Fibroblast of skin of scalp (primary cell): ENCODE measurements around the gene PLGRKT.
"Not testable (repeated sequence)": the region's sequence is repeated elsewhere in the genome, so short reads cannot be mapped to it uniquely, and the experiment has no call there.

Experiments
- DNase-seq: peaks from one replicate; pipeline ENCODE4 v3.0.0-alpha.2; 2013

PLGRKT gene

DNA sequence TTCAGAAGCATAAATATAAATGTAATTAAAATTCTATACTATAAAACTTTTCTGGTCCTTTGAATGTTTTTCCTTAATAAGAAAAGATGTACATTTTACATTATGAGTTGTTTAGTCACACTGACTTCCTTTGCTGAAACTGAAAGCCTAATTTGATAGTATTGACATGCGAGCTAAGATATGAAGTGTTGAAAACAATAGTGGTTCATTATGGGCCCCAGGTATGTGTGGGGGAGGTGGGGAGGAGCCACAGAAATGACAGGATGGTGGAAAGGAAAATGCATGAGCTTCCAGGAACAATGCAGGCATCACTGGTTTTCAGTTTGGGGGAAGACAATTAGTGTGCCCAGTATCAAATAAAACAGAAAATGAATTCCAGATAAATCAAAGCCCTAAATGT lies 62.6 kb downstream of the PLGRKT start:
- DNase-seq = no peak

DNA sequence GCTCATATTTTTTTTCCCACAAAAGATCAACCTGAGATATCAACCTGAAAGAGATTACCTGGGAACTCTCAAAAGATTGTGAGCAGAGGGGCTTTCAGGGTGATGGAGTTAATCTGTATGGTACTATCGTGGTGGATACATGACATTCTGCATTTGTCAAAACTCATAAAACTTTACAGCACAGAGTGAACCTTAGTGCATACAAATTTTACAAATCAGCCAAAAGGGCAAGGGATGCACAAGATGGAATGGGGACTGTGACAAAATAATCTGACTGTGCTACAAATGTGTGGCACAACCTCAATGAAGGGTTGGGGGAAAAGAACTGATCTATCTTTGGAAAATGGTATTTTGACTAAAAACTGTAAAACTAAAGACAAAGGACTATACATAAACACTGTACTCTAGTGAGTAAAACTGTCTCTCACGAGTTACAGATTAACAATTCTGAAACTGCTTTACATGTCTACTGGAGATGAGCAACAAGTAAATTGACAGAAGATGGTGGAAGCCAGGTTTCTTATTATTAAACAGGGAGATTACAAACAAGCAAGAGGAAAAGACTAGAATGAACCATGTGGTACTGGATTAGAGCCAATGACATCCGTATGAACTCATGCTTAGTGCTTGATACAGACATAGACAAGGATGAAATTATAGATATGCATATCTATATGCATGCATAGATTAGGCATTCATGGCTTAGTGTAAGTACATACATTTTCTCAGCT lies 73.3 kb downstream of the PLGRKT start:
- peak; percentile 3 for DNase-seq

DNA sequence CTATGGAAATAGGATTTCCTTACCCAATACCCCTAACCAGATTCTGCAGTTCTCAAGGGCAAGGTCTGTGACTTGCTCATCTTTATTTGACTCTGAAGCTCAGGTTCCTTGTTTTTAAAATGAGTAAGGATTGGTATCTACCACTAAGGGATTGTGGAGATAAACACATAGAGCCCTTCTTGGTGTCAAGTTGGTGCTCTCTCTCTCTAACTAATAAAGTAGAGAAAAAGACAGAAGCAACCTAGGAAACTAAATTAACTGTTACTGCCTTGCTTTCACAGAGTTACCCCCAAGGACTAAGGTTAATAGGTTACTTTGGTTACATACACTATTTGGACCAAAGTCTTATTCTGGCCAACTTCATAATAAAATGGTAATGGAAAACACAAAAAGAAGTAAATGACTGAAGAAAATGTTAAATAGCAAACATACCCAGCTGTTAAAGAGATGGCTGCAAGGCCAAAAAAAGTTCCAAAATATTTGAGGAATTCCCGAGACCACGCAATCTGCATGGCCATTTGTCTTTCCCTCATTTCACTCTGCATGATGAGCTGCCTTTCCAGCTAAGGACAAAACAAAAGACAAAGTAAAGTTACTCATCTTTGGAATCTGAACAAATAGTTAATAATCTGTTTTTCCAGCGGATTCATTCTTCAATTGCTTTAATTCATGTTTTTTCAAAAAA lies 76.3 kb downstream of the PLGRKT start:
- DNase-seq = peak; percentile 29

DNA sequence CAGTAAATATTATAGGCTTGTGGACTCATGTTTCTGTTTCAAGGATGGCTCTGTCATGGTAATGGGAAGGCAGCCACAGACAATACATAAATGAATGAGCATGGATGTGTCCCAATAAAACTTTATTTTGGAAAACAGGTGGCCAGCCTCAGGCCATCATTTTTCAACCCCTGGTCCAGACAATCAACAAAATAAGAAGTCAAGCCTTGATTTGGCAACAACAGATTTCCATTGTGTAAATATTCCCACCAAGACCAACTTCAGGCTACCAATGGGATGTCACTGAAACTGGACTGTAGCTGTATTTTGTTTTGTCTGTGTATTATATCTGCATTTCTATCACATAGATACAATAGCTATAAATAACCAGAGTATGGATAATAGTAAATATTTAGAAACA lies 77.4 kb downstream of the PLGRKT start:
- no peak for DNase-seq

DNA sequence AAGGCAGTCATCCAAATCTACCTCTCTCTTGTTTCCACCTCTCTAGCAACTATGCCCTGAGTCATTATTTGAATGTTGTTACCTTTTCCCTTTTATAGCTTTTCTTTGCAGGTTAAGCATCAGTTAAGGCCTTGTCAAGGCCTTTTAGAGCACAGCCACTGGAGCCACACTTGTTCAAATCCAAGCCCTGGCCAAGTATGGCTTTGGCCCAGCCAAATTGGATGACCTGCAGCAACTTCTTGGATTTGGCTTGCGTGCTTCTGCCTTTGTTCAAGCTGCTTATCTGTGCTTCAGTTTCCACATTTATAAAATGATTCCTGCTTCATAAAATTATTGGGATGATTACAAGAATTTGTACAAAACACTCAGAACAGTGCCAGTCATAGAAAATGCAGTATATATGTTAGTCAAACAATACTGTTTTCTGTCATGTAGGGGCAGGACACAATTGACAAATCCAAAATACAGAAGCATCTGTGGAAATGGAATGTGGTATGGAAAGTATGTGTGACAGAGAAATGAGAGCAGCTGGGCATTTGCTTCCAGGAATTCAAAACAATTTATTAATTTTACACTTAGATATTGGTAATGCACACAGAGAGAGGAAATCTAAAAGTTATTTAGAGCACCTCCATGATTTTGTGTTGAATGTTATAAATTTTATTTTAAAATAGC lies 80.2 kb downstream of the PLGRKT start:
- DNase-seq = peak; percentile 8

DNA sequence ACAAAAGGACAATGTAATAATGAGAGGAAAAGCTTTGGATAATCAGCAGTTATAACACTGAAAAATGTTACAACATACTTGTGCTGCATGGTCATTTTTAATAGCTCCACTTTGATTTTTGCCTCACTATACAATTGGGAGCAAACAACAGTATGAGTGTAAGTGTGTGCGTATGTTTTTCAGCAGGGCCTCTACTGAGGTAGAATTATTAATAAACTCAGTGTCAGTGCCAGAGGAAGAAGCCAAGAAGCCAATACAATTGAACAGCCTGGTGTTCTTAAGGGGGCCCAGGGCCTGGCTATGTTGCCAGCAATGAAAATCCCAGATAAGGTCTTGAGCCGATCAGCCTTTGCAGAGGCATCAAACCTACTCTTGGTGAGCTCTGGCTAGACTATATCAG lies 81.9 kb downstream of the PLGRKT start:
- DNase-seq = no peak

DNA sequence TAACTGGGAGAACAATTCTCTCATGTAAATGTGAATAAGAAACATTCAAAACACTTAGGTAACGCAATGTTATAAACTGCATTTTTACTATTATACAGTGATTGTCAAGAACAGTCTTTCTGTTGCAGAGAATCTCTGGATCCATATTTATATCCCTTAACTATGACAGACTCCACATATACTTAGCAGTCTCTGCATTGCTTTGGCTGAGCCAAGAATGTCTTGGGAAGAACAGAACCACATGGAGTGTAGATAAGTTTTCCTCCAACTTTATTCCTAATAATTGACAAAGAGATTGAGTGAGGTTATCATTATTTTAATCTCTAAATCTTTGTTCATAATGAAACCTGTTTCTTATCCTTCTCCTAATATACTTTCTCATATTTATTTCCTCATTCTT lies 82.5 kb downstream of the PLGRKT start:
- no peak for DNase-seq

DNA sequence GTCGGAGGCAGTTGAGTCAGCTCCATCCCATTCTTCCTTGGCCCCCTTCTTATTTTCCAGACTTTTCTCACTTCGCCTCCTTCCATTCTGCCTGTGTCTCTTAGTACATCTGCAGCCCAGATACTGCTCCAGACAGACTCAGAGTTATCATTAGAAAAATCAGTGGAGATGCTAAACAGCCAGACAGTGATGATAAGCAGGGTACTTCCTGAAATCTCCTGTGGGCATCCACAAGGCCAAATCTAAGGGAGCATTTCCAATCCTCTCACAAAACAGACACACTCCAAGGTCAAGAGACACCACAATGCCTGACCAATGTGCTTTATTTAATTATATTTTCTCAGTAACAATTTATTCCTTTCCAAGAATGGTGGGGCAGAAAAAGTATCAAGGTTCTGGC lies 83.5 kb downstream of the PLGRKT start:
- DNase-seq = no peak

DNA sequence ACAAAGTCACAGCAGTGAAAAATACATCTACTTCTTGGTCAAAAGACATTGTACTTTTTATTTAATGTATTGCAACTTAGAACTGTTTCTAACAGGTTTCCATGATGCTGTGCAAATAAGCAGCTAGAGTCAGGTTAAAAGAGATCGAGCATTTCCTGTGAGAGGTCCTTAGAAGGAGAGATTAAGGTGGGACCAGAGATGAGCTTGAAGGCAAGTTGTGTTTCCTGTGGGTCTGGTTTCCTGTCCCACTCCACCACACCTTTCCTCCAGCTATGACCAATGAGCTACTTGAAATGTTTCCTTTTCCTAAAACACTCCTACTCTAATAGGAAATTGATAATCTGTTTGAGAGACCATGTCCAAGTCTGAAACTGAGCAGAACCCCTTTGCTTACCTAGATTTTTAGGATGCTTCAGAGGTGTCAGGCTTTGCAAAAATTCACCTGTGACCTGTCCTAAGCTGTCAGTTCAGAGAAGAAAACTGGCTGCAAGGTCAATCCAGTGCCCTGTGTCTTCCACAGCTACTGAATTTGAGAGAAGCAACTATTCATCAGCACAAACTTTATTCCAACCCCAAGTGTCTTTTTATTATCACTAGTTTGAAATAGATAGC lies 85.0 kb downstream of the PLGRKT start:
- no peak for DNase-seq

DNA sequence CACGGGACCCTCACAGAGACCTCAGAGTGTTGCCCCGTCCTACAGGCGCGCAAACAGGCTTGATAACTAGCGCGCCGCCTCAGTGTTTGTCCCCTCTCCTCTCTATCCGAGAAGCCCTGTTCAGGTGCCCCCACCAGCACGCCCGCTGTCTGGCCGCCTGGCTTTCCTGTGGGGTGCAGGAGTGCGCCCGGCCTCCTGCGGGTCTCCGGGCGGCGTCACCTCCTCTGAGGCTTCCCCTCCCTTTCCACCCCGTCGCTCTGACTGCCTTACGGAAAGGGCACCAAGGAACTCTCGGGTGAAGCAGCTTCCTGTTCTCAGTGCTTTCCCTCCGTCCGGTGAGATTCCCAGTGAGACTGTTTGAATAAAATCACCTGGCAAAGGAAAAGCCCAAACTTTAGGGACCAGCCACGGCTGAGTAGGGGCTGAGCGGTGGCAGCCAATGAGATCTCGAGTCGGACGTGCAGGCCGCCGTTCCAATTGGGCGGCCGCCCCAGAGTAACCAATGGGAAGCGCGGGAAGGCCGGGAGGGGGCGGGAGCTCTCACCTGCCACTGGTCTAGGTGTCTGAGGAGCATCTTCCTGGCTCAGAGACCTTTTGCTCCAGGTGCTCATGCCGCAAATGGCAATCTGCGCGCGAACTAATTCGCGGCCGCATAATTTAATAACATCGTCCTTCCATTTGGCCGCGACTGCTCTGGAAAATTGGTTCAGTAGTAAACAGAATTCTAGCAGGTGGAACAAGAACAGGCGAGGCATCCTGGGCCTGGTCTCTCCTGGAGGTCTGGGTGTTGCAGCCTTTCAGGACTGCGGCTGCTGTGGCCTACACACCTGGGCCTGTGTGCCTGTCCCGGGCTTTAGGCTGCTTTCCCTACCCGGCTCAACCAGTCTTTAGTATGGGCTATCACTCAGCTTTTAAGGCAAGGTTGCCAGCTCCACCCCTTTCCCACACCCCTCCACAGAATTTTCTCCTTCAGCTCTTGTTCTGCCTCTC lies 98.4 kb downstream of the PLGRKT start, which contains the start of gene RLN1:
Gene RLN1, minus strand, starts transcription at position 885 of the 990 bp plus-strand sequence. Its CDS starts 130 bp downstream, at position 755.
- DNase-seq = not testable (repeated sequence)

DNA sequence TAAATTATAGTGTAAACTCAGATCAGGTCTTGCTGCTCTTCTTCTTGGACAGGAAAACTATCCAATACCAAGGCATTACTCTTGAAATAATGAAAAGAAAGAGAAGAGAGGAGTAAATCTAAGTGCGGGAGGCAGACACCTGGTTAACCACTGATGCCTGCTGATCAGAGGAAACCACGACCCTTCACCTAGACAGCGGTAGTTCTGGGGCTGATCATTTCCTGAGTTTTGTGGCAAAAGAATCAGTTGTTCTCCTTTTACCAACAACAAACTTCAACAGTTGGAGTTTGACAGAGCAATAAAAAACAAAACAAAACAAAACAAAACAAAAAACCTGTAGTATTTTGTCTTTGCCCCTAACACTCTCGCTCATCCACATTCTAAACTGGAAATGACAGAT lies 101.0 kb downstream of the PLGRKT start:
- no peak for DNase-seq

DNA sequence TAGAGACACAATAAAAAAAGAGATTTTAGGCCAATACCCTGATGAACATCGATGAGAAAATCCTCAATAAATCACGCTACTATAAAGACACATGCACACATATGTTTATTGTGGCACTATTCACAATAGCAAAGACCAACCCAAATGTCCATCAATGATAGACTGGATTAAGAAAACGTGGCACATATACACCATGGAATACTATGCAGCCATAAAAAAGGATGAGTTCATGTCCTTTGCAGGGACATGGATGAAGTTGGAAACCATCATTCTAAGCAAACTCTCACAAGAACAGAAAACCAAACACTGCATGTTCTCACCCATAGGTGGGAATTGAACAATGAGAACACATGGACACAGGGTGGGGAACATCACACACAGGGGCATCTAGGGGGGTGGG lies 106.4 kb downstream of the PLGRKT start:
- not testable (repeated sequence) for DNase-seq

DNA sequence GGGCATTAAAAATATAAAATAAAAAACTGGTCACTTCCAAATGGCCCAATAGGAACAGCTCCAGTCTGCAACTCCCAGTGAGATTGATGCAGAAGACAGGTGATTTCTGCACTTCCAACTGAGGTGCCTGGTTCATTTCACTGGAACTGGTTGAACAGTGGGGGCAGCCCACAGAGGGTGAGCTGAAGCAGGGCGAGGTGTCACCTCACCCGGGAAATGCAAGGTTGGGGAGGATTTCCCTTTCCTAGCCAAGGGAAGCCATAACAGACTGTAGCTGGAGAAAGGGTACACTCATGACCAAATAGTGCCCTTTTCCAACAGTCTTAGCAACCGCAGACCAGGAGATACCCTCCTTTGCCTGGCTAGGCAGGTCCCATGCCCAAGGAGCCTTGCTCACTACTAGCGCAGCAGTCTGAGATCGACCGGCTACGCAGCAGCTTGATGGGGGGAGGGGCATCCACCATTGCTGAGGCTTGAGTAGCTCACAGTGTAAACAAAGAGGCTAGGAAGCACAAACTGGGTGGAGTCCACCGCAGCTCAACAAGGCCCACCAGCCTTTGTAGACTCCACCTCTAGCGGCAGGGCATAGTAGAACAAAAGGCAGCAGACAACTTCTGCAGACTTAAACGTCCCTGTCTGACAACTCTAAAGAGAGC lies 110.7 kb downstream of the PLGRKT start:
- no peak for DNase-seq

DNA sequence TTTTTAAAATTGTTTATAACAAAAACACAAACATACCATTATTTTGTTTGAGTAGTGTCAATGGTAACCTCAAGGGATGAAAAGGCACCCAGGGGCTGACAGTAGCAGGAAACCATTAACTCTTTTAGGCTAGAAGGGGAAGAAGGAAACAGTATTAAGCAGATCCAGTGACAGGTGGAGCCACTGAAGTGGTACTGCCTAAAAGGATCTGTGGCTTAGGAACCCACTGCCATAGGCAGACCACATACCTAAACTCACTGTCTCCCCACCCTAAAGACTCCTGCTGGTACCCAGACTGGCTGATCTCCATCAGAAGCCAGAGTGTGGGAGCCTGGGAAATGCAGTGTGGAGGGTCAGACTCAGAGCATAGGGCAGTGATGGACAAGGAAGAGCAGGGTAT lies 111.5 kb downstream of the PLGRKT start:
- DNase-seq = no peak

DNA sequence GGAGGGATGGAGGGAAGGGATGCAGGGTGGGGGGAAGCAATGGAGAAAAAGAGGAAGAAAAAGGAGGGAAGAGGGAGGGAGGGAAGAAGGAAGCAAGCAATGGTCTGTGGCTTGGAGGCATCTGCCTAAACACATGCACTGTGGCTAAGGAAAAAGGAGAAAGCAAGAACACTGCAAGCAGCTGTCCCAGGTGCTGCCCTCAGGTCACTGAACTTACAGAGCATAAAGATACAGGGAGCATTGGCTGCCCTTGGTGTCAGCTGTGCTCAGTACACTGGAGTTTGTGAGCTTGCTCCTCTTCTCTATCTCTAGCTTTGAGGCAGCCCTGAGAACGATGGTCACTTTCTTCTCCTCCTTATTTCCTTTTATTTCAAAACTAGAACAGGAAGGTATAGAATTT lies 116.1 kb downstream of the PLGRKT start:
- not testable (repeated sequence) for DNase-seq

DNA sequence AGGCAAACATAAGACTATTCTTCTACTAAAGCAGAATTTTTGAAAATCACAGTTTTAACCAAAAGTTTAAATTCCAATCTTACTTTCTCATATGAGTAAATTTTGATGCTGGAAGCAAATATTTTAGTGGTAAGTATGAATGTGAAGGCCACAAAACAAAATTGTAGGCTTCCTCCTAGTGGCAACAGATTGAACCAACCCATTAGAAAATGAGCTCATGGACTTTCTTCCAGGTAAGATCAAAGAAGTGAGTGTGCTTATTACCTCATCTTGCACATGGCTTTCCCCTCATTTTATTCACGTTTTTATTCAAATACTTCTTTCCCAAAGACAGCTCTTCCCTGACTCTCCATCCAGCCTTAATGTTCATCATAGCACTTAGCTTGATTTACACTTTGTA lies 116.7 kb downstream of the PLGRKT start:
- no peak for DNase-seq

DNA sequence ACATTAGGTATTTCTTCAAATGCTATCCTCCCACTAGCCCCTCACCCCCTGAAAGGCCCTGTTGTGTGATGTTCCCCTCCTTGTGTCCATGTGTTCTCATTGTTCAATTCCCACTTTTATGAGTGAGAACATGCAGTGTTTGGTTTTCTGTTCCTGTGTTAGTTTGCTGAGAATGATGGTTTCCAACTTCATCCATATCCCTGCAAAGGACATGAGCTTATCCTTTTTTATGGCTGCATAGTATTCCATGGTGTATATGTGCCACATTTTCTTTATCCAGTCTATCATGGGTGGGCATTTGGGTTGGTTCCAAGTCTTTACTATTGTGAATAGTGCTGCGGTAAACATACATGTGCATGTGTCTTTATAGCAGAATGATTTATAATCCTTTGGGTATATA lies 121.3 kb downstream of the PLGRKT start:
- not testable (repeated sequence) for DNase-seq

DNA sequence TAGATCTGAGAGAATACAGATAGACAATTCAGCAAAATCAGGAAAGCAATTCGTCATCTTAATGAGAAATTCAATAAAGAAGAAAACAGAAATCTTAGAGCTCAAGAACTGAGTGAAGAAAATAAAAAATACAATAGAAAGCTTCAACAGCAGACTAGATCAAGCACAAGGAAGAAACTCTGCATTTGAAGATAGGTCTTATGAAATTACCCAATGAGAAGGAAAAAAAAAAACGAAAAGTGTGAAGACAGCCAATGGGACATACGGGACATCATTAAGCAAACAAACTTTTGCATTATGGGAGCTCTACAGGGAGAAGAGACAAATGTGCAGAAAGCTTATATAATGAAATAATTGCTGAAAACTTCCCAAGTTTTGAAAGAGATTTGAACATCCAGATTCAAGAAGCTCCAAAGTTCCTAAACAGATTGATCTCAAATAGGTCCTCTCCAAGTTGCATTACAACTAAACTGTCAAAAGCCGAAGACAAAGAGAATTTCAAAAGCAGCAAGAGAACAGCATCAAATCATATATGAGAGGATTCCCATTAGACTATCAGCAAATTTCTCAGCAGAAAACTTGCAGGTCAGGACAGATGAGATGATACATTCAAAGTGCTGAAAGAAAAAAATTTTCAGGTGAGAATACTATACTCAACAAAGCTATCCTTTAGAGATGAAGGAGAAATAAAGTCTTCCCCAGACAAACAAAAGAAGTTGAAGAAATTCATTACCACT lies 122.4 kb downstream of the PLGRKT start:
- DNase-seq = no peak

DNA sequence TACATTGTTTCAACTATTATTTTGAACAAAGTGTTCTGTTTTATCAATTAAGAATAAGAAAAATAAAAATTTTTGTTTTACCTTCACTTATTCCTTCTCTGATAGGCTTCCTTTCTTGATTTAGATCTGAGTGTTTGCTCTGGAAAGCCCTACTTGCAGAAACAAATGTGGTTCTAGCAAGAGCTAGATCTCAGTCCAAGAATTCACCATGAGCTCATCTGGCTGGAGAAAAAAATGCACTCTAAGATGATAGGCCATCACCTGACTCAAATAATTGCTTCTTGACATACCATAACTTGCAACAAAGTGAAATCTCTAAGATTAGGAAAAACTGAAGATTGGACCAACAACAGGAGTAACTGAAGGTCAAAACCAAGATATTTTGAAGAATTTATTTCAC lies 126.9 kb downstream of the PLGRKT start:
- DNase-seq = no peak
